GM12878 (cell line): ENCODE data around the gene RPRD1B. TPM values are rescaled to one million over a fixed set of nuclear protein-coding genes. Genes with fewer than 3 reads are reported as not detected.

Experiments
- ATAC-seq: fragments of 200-7000 bp; cut with Tn5 transposase; 3 replicates; pipeline ENCODE4 v1.9.1; 2020; ENCODE audit warnings: mild to moderate bottlenecking, moderate library complexity
- BruUV-seq: library from RNA; stranded (reverse); fragments of 400-500 nt; replicated peaks from 2 replicates; lab custom pipeline; 2021; lab: Mats Ljungman, UMichigan
- CTCF ChIA-PET: fragments of 300-600 bp; sonication (Branson Sonifier 250); formaldehyde crosslinking; extraction: SDS; loops from one replicate; lab custom pipeline; 2021; ENCODE audit warnings: inconsistent platforms; lab: Yijun Ruan, JAX
- POLR2A ChIA-PET: fragments of 350-600 bp; formaldehyde crosslinking; extraction: SDS; loops from one replicate; lab custom pipeline; 2021; ENCODE audit warnings: inconsistent platforms; lab: Charles Lee
- RAD21 ChIA-PET: fragments of 300-600 bp; sonication (Branson Sonifier 250); formaldehyde crosslinking; loops from one replicate; lab custom pipeline; 2023; ENCODE audit warnings: antibody characterized with exemption; ENCODE audit not compliant: unreplicated experiment; lab: Charles Lee
- SMC1A ChIA-PET: fragments of 300-600 bp; sonication (Branson Sonifier 250); formaldehyde crosslinking; loops from one replicate; lab custom pipeline; 2023; ENCODE audit not compliant: unreplicated experiment, uncharacterized antibody; lab: Charles Lee
- DNase-seq: peaks from one replicate; pipeline ENCODE4 v3.0.0-alpha.2; 2011; ENCODE audit warnings: low read depth, low spot score
- FAIRE-seq: peaks from 3 replicates; lab custom pipeline; 2011; peaks lifted over from hg19 to GRCh38; lab: Jason Lieb, UNC
- H2AFZ ChIP-seq: 2 replicates; pipeline ENCODE4 v1.6.0; 2011; ENCODE audit warnings: low read depth, low read length, control low read depth; ENCODE audit not compliant: control insufficient read depth
- H3K27ac ChIP-seq: 2 replicates; pipeline ENCODE4 v1.5.1; 2011; ENCODE audit warnings: control low read depth; ENCODE audit not compliant: control insufficient read depth, insufficient read depth
- H3K27me3 ChIP-seq, 2 experiments: replicated peaks in 1 of 2; 2 replicates each; pipeline versions ENCODE4 v1.6.0 to v1.6.1; 2011; ENCODE audit warnings: low read length in 1 of 2; ENCODE audit not compliant: control insufficient read depth in 2 of 2, insufficient read depth in 2 of 2
- H3K36me3 ChIP-seq, 2 experiments: 2 replicates each; pipeline ENCODE4 v1.5.1; 2011; ENCODE audit warnings: low read length in 1 of 2; ENCODE audit not compliant: control insufficient read depth in 2 of 2, insufficient read depth in 2 of 2
- H3K4me1 ChIP-seq: 2 replicates; pipeline ENCODE4 v1.6.1; 2011; ENCODE audit warnings: mild to moderate bottlenecking, low read length, moderate library complexity, mixed read lengths; ENCODE audit not compliant: control insufficient read depth, insufficient read depth
- H3K4me2 ChIP-seq: 2 replicates; pipeline ENCODE4 v1.6.0; 2011; ENCODE audit warnings: control low read depth; ENCODE audit not compliant: control insufficient read depth, insufficient read depth
- H3K4me3 ChIP-seq: fragments of 200-600 bp; sonication (generic); 2 replicates; pipeline ENCODE4 v1.5.1; 2016
- H3K79me2 ChIP-seq: 2 replicates; pipeline ENCODE4 v1.6.0; 2011; ENCODE audit warnings: low read length; ENCODE audit not compliant: control insufficient read depth, insufficient read depth
- H3K9ac ChIP-seq: 2 replicates; pipeline ENCODE4 v1.8.0; 2011; ENCODE audit warnings: low read length, control low read depth, mixed read lengths; ENCODE audit not compliant: control insufficient read depth, insufficient read depth
- H3K9me3 ChIP-seq: replicated peaks from 3 replicates; pipeline ENCODE4 v1.5.1; 2011; ENCODE audit warnings: mild to moderate bottlenecking, low read length; ENCODE audit not compliant: control insufficient read depth, insufficient read depth
- H4K20me1 ChIP-seq: 2 replicates; pipeline ENCODE4 v1.6.0; 2011; ENCODE audit not compliant: control insufficient read depth, insufficient read depth
- ATF3 ChIP-seq: IDR thresholded peaks from 2 replicates; pipeline ENCODE4 v1.6.1; 2011; ENCODE audit warnings: low read depth, mild to moderate bottlenecking, low read length, moderate library complexity, borderline replicate concordance; ENCODE audit errors: extremely low read depth
- CREB1 ChIP-seq: IDR thresholded peaks from 2 replicates; pipeline ENCODE4 v1.6.1; 2012; ENCODE audit warnings: low read depth, mild to moderate bottlenecking, inconsistent platforms
- E2F8 ChIP-seq: fragments of 450-650 bp; IDR thresholded peaks from 2 replicates; pipeline ENCODE4 v1.6.1; 2018; ENCODE audit warnings: mild to moderate bottlenecking, low read depth, moderate library complexity; ENCODE audit not compliant: partially characterized antibody
- EZH2 ChIP-seq: IDR thresholded peaks from 2 replicates; pipeline ENCODE4 v1.6.1; 2012; ENCODE audit warnings: low read depth, mild to moderate bottlenecking, control low read depth, inconsistent platforms, low read length, borderline replicate concordance; ENCODE audit not compliant: control insufficient read depth
- HDAC2 ChIP-seq: fragments of 200-600 bp; sonication (generic); IDR thresholded peaks from 2 replicates; pipeline ENCODE4 v1.6.1; 2017
- JUNB ChIP-seq: IDR thresholded peaks from 2 replicates; pipeline ENCODE4 v1.6.1; 2016; ENCODE audit warnings: antibody characterized with exemption, mild to moderate bottlenecking
- MTA2 ChIP-seq: fragments of 450-650 bp; IDR thresholded peaks from 2 replicates; pipeline ENCODE4 v1.6.1; 2016; ENCODE audit warnings: low read depth, mild to moderate bottlenecking, moderate library complexity
- RCOR1 ChIP-seq: conservative IDR thresholded peaks from 2 replicates; pipeline ENCODE4 v1.6.1; 2012; ENCODE audit warnings: low read depth, low read length, improper control_type of control experiment
- WGBS: methylation state at CpG from one replicate; pipeline ENCODE4 v1.1.6; 2016; ENCODE audit warnings: low lambda C conversion rate; ENCODE audit not compliant: insufficient replicate concordance, insufficient coverage; ENCODE audit errors: missing lambda C conversion rate; 5-methylcytosine and 5-hydroxymethylcytosine counted together
- in situ Hi-C: fragments of 300-500 bp; cut with MboI; formaldehyde crosslinking; loops from 9 replicates; pipeline ENCODE4 v1.14.3; 2018; ENCODE audit warnings: mixed read lengths
- intact Hi-C: fragments of 100-400 bp; cut with micrococcal nuclease; formaldehyde crosslinking; loops from one replicate; pipeline ENCODE4 v1.14.2; 2022; ENCODE audit not compliant: unreplicated experiment
- polyA plus RNA-seq, 11 experiments: library from polyadenylated mRNA; depleted of rRNA in 4 of 11; unstranded in 6 of 11; stranded (reverse) in 5 of 11; fragments of >200 nt; fragmentation: Nextera tagmentation in 4 of 11; fragmentation: Illumina TruSeq in 1 of 11; extraction: Ambion mirVana in 4 of 11; extraction: Trizol in 1 of 11; gene quantifications; 1 replicate in 1 of 11; 2 replicates in 10 of 11; pipeline versions ENCODE4 v1.2.1 to v1.2.3, GENCODE V29; 2011 to 2016; ENCODE audit warnings: inconsistent platforms in 2 of 11, missing spikeins in 2 of 11, low read depth in 1 of 11
- total RNA-seq, 4 experiments: library from RNA; depleted of rRNA in 3 of 4; stranded (reverse); fragments of >200 nt in 3 of 4; fragmentation: Illumina TruSeq in 1 of 4; extraction: Trizol in 1 of 4; gene quantifications; 2 replicates each; pipeline versions ENCODE4 v1.2.1 to v1.2.3, GENCODE V29; 2013 to 2021

Gene RPRD1B
- total and polyA plus RNA-seq, 10 of the 15 experiments (the other 5 are each of a cell fraction or from before 2014, with no cell fraction given): 5.2 to 40.2 (median 30.0) TPM

- TF ChIP-seq ATF3: no peak
Observed at GRCh38 chr20:38137441-38138037, 104.0 kb downstream of the RPRD1B start (continued).

- no peaks in the 10 kb centered on the region for H3K9me3 ChIP-seq
- H3K9ac ChIP-seq: no peak overlapping the region
- no peak for FAIRE-seq
- BruUV-seq: no TSS peak
- no peak for TF ChIP-seq MTA2
- no peak for TF ChIP-seq JUNB
- no peak for TF ChIP-seq CREB1
- TF ChIP-seq RCOR1: no peak
- no peak for TF ChIP-seq E2F8
- no peak for TF ChIP-seq HDAC2
- TF ChIP-seq EZH2: no peak
- no peak overlapping the region for H3K4me3 ChIP-seq
- no peak for ATAC-seq
- no peaks in the 10 kb centered on the region for H3K79me2 ChIP-seq
- ChIA-PET RAD21 (no interaction called here), POLR2A (no interaction called here), SMC1A (no interaction called here), CTCF (no interaction called here)
- no peak overlapping the region for H2AFZ ChIP-seq
- H3K27me3 ChIP-seq: no peaks in the 10 kb centered on the region; a peak in 1 of 4 replicates
- no peak for DNase-seq
- no peaks in the 10 kb centered on the region for H3K4me1 ChIP-seq
- H4K20me1 ChIP-seq: no peaks in the 10 kb centered on the region
- in situ Hi-C loops: no loop called here
- 65% methylated on average over 15 of the region's 15 CpGs for whole genome bisulfite sequencing
- intact Hi-C loops: no loop called here
- no peak overlapping the region for H3K4me2 ChIP-seq
- no peaks in the 10 kb centered on the region for H3K36me3 ChIP-seq
- no peak overlapping the region for H3K27ac ChIP-seq
Observed at GRCh38 chr20:38138086-38138778, 104.7 kb downstream of the RPRD1B start.
